ENCODE measurements around the gene TSEN54.
A peak's percentile ranks its signal among the peaks of the same experiment; 100 is the strongest.

Gene TSEN54

DNA sequence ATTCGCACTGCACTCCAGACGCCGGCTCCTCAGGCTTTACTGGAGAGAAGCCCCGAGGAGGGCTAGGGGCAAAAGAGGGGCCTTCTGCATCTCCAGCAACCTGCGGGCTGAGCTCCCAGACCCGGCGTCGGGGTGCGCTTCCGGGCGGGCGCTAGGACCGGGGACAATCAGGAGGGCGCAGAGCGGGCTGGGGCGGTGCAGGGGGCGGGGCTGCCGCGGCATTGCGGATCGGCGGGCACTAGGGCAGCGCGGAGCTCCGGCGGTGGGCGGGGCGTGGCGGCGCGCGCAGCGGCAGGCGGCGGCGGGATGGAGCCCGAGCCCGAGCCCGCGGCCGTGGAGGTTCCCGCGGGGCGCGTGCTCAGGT is at the start of gene TSEN54:
TSS of gene TSEN54 (plus strand) at position 274 of the 364 bp plus-strand sequence. CDS start at position 307, 33 bp downstream.
- Histone ChIP-seq H3K27ac (ENCODE audit: low read length) (no peak within 1 kb of the TSS), H3K36me3 (ENCODE audit: control insufficient read depth in 1 of 2, insufficient read depth in 2 of 2, low read length in 2 of 2) (peaks cover 3 to 8% of the 10 kb centered on the region in 2 donors), H3K27me3 (ENCODE audit: low read depth, low read length) (no peaks in the 10 kb centered on the region), H3K4me3 (ENCODE audit: low read depth in 1 of 2, low read length in 2 of 2) (peak within 1 kb of the TSS; percentile 68 to 83), H3K4me1 (ENCODE audit: control insufficient read depth in 1 of 2, insufficient read depth in 2 of 2, low read length in 2 of 2) (peaks cover 10 to 43% of the 10 kb centered on the region in 2 donors), H3K9me3 (ENCODE audit: control insufficient read depth in 1 of 2, low read length in 2 of 2) (no peaks in the 10 kb centered on the region)

GRCh38 chr17:75468291-75468754 is 48.0 kb upstream of the TSEN54 start:
- no peaks in the 10 kb centered on the region for H3K27me3 ChIP-seq (ENCODE audit: low read depth, low read length)
- peaks cover 8 to 14% of the 10 kb centered on the region in 2 donors for H3K36me3 ChIP-seq (ENCODE audit: control insufficient read depth in 1 of 2, insufficient read depth in 2 of 2, low read length in 2 of 2)
- H3K4me3 ChIP-seq (ENCODE audit: low read depth in 1 of 2, low read length in 2 of 2), result no peak overlapping the region
- H3K4me1 ChIP-seq (ENCODE audit: control insufficient read depth in 1 of 2, insufficient read depth in 2 of 2, low read length in 2 of 2), result peaks cover 0 to 3% of the 10 kb centered on the region in 2 donors
- no peaks in the 10 kb centered on the region for H3K9me3 ChIP-seq (ENCODE audit: control insufficient read depth in 1 of 2, low read length in 2 of 2)
- no peak overlapping the region for H3K27ac ChIP-seq (ENCODE audit: low read length)

GRCh38 chr17:75468779-75469373 is 47.5 kb upstream of the TSEN54 start:
- peaks cover 8 to 14% of the 10 kb centered on the region in 2 donors for H3K36me3 ChIP-seq (ENCODE audit: control insufficient read depth in 1 of 2, insufficient read depth in 2 of 2, low read length in 2 of 2)
- H3K27ac ChIP-seq (ENCODE audit: low read length), result no peak overlapping the region
- H3K9me3 ChIP-seq (ENCODE audit: control insufficient read depth in 1 of 2, low read length in 2 of 2), result no peaks in the 10 kb centered on the region
- H3K4me1 ChIP-seq (ENCODE audit: control insufficient read depth in 1 of 2, insufficient read depth in 2 of 2, low read length in 2 of 2), result peaks cover 0 to 3% of the 10 kb centered on the region in 2 donors
- H3K27me3 ChIP-seq (ENCODE audit: low read depth, low read length), result no peaks in the 10 kb centered on the region
- H3K4me3 ChIP-seq (ENCODE audit: low read depth in 1 of 2, low read length in 2 of 2), result no peak overlapping the region

- Histone ChIP-seq H3K27ac (ENCODE audit: low read length) (no peak overlapping the region), H3K4me1 (ENCODE audit: control insufficient read depth in 1 of 2, insufficient read depth in 2 of 2, low read length in 2 of 2) (peaks cover 0 to 20% of the 10 kb centered on the region in 2 donors), H3K36me3 (ENCODE audit: control insufficient read depth in 1 of 2, insufficient read depth in 2 of 2, low read length in 2 of 2) (peaks cover 8 to 14% of the 10 kb centered on the region in 2 donors), H3K4me3 (ENCODE audit: low read depth in 1 of 2, low read length in 2 of 2) (no peak overlapping the region), H3K27me3 (ENCODE audit: low read depth, low read length) (no peaks in the 10 kb centered on the region), H3K9me3 (ENCODE audit: control insufficient read depth in 1 of 2, low read length in 2 of 2) (no peaks in the 10 kb centered on the region)
Observed at GRCh38 chr17:75471207-75471606, 45.1 kb upstream of the TSEN54 start.

DNA sequence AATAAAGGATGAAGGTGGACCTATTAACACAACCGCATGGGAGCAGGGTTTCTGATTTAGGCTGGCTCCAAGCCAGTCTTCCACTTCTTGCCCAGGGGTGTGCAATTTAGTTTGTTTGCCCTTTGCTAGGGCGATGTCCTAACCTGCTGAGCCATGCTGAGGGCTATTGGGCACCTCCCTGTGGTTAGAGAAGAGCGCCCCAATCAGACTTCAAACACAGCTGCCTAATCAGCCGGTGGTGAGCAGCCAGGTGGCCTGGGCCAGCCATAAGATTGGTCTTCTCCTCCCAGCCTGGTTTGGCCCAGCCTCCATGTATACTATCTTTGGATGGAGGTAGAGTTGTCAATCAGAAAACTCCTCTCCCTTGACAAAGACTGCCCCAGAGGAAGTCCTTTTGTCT is 44.2 kb upstream of the TSEN54 start:
- peaks cover 8 to 29% of the 10 kb centered on the region in 2 donors for H3K4me1 ChIP-seq (ENCODE audit: control insufficient read depth in 1 of 2, insufficient read depth in 2 of 2, low read length in 2 of 2)
- no peaks in the 10 kb centered on the region for H3K9me3 ChIP-seq (ENCODE audit: control insufficient read depth in 1 of 2, low read length in 2 of 2)
- no peak overlapping the region for H3K27ac ChIP-seq (ENCODE audit: low read length)
- H3K27me3 ChIP-seq (ENCODE audit: low read depth, low read length), result no peaks in the 10 kb centered on the region
- peaks cover 8 to 14% of the 10 kb centered on the region in 2 donors for H3K36me3 ChIP-seq (ENCODE audit: control insufficient read depth in 1 of 2, insufficient read depth in 2 of 2, low read length in 2 of 2)
- no peak overlapping the region for H3K4me3 ChIP-seq (ENCODE audit: low read depth in 1 of 2, low read length in 2 of 2)

GRCh38 chr17:75473246-75473645 is 43.1 kb upstream of the TSEN54 start:
- no peaks in the 10 kb centered on the region for H3K9me3 ChIP-seq (ENCODE audit: control insufficient read depth in 1 of 2, low read length in 2 of 2)
- H3K4me3 ChIP-seq (ENCODE audit: low read depth in 1 of 2, low read length in 2 of 2), result no peak overlapping the region
- H3K4me1 ChIP-seq (ENCODE audit: control insufficient read depth in 1 of 2, insufficient read depth in 2 of 2, low read length in 2 of 2), result peaks cover 9 to 32% of the 10 kb centered on the region in 2 donors
- no peak overlapping the region for H3K27ac ChIP-seq (ENCODE audit: low read length)
- no peaks in the 10 kb centered on the region for H3K27me3 ChIP-seq (ENCODE audit: low read depth, low read length)
- H3K36me3 ChIP-seq (ENCODE audit: control insufficient read depth in 1 of 2, insufficient read depth in 2 of 2, low read length in 2 of 2), result peaks cover 8 to 14% of the 10 kb centered on the region in 2 donors

DNA sequence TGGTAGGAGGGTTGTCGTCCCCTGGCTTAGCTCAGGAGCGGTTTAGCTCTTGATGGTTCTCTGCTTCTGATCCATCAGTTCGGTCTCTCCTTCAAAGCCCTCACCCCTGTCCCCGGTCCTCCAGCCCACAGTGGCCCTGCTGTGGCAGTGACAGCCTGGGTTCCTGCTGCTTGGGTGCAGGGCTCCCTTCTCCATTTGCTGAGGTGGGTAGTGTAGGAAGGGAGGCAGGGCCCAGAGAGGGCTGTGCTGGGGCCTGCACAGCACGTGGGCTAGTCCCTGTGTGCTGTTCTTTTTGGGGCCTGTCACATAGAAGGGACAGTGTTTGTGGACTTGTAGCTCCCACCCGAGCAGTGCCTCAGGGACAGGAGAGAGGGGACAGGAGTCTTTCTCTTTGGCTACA is 41.6 kb upstream of the TSEN54 start:
- Histone ChIP-seq H3K27me3 (ENCODE audit: low read depth, low read length) (no peaks in the 10 kb centered on the region), H3K36me3 (ENCODE audit: control insufficient read depth in 1 of 2, insufficient read depth in 2 of 2, low read length in 2 of 2) (peaks cover 8 to 14% of the 10 kb centered on the region in 2 donors), H3K4me3 (ENCODE audit: low read depth in 1 of 2, low read length in 2 of 2) (no peak overlapping the region), H3K27ac (ENCODE audit: low read length) (no peak overlapping the region), H3K4me1 (ENCODE audit: control insufficient read depth in 1 of 2, insufficient read depth in 2 of 2, low read length in 2 of 2) (peaks cover 9 to 33% of the 10 kb centered on the region in 2 donors), H3K9me3 (ENCODE audit: control insufficient read depth in 1 of 2, low read length in 2 of 2) (no peaks in the 10 kb centered on the region)

DNA sequence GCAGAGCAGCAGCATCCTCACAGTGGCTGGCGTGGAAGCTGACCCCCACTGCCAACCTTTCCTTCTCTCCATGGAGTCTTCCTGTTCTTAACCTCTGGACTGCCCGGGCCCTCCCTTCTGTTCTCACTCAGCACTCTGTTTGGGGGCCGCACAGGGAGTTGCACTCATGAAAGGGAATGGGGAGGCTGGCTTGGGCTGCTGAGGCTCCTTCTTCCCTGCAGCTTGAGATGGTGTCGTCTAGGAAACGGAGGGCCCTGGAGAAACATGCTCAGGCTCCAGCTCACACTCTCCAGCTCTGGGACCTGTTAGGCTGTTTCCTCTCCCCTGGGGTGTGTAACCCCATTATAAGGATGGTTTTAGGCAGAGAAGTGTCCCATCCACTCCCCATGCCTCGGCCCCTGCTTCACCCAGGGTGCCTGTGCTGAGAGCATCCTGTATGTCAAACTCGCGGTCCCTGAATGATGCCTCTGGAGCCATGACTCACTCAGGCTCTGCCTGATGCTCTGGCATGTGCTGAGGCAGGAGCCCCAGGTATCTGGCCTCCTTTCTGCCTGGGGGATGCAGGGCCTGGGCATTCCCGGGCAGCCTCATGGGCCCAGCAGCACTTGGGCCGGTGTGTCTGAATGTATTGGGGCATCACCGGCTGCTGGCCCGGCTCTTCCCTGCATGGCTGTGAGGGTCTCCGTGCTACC is 41.0 kb upstream of the TSEN54 start:
- Histone ChIP-seq H3K27ac (ENCODE audit: low read length) (peak overlapping the region; percentile 4), H3K4me1 (ENCODE audit: control insufficient read depth in 1 of 2, insufficient read depth in 2 of 2, low read length in 2 of 2) (peaks cover 9 to 33% of the 10 kb centered on the region in 2 donors), H3K4me3 (ENCODE audit: low read depth in 1 of 2, low read length in 2 of 2) (peak overlapping the region in 1 of 2 donors; percentile 19), H3K9me3 (ENCODE audit: control insufficient read depth in 1 of 2, low read length in 2 of 2) (no peaks in the 10 kb centered on the region), H3K27me3 (ENCODE audit: low read depth, low read length) (no peaks in the 10 kb centered on the region), H3K36me3 (ENCODE audit: control insufficient read depth in 1 of 2, insufficient read depth in 2 of 2, low read length in 2 of 2) (peaks cover 8 to 14% of the 10 kb centered on the region in 2 donors)

DNA sequence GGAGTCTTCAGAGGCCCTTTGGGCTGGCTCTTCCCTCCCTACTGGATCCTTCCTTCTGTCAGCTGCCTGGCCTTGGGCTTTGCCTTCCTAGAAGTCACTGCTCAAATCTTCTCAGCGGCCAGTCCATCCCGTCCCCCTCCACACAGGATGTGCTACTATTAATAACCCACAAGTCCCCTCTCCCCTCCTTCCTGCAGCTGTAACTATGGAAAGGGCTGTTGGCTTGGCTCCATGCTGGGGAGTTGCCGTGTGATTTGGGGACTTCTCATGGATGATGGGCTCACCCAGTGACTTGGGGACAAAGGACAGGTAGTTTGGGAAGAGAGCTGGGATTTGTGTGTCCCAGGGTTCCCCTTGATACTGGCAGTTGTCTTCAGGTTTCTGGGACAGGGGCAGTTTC is 40.5 kb upstream of the TSEN54 start:
- H3K4me3 ChIP-seq (ENCODE audit: low read depth in 1 of 2, low read length in 2 of 2), result peak overlapping the region in 1 of 2 donors; percentile 19
- no peaks in the 10 kb centered on the region for H3K27me3 ChIP-seq (ENCODE audit: low read depth, low read length)
- peaks cover 8 to 14% of the 10 kb centered on the region in 2 donors for H3K36me3 ChIP-seq (ENCODE audit: control insufficient read depth in 1 of 2, insufficient read depth in 2 of 2, low read length in 2 of 2)
- H3K9me3 ChIP-seq (ENCODE audit: control insufficient read depth in 1 of 2, low read length in 2 of 2), result no peaks in the 10 kb centered on the region
- H3K4me1 ChIP-seq (ENCODE audit: control insufficient read depth in 1 of 2, insufficient read depth in 2 of 2, low read length in 2 of 2), result peaks cover 9 to 33% of the 10 kb centered on the region in 2 donors
- H3K27ac ChIP-seq (ENCODE audit: low read length), result peak overlapping the region; percentile 4

GRCh38 chr17:75476271-75476671 is 40.1 kb upstream of the TSEN54 start:
- H3K4me1 ChIP-seq (ENCODE audit: control insufficient read depth in 1 of 2, insufficient read depth in 2 of 2, low read length in 2 of 2), result peaks cover 9 to 33% of the 10 kb centered on the region in 2 donors
- H3K4me3 ChIP-seq (ENCODE audit: low read depth in 1 of 2, low read length in 2 of 2), result peak overlapping the region; percentile 30 to 32

DNA sequence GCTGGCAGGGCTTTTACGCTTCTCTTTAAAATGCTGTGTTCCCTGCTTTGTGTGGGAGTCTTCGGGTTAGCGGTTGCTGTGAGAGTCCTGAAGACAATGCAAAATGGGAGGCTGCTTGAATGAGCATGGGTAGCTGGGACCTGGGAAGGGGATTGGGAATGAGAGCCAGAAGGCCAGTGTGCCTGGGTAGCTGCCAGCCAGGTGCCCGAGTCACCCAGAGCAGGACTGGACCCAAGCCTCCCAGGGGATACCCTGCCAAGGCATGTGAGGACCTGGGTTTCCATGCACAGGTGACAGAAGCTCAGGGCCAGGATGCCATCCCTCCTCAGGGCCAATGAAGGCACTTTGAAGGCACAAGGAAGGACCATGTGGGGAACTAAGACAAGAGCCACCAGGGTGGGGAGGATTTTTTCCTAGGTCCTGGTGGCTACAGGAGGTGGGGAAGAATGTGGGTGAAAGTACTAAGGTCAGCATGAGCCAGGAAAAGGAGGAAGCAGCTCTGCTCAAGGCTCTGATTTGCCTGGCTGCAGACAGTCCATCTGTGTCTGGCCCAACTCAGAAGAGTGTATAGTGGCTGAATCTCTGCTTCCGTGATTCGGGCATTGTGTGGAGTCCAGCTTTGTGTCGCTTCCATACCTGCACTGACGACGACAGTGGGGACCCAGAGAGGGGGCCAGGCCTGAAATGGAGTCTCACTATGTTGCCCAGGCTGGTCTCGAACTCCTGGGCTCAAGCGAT is 39.4 kb upstream of the TSEN54 start:
- H3K27me3 ChIP-seq (ENCODE audit: low read depth, low read length), result no peaks in the 10 kb centered on the region
- H3K36me3 ChIP-seq (ENCODE audit: control insufficient read depth in 1 of 2, insufficient read depth in 2 of 2, low read length in 2 of 2), result peaks cover 6 to 13% of the 10 kb centered on the region in 2 donors
- H3K4me3 ChIP-seq (ENCODE audit: low read depth in 1 of 2, low read length in 2 of 2), result peak overlapping the region; percentile 30 to 32
- no peak overlapping the region for H3K27ac ChIP-seq (ENCODE audit: low read length)
- H3K4me1 ChIP-seq (ENCODE audit: control insufficient read depth in 1 of 2, insufficient read depth in 2 of 2, low read length in 2 of 2), result peaks cover 9 to 33% of the 10 kb centered on the region in 2 donors
- H3K9me3 ChIP-seq (ENCODE audit: control insufficient read depth in 1 of 2, low read length in 2 of 2), result no peaks in the 10 kb centered on the region

More at GRCh38 chr17:75476271-75476671, 40.1 kb upstream of the TSEN54 start:
- Histone ChIP-seq H3K27ac (ENCODE audit: low read length) (peak overlapping the region; percentile 4), H3K36me3 (ENCODE audit: control insufficient read depth in 1 of 2, insufficient read depth in 2 of 2, low read length in 2 of 2) (peaks cover 8 to 14% of the 10 kb centered on the region in 2 donors), H3K9me3 (ENCODE audit: control insufficient read depth in 1 of 2, low read length in 2 of 2) (no peaks in the 10 kb centered on the region), H3K27me3 (ENCODE audit: low read depth, low read length) (no peaks in the 10 kb centered on the region)
